Measurements from ENCODE around the gene OXNAD1.

- TF ChIP-seq CTCF (conservative IDR thresholded peaks at IDR 0.05) (no peak), EZH2 (IDR thresholded peaks at IDR 0.05; ENCODE audit: low read depth) (no peak)
These were observed 38.1 kb downstream of the OXNAD1 start for GRCh38 chr3:16303037-16303575.
